Measurements from ENCODE around the gene SEPTIN1.
"Not testable (repeated sequence)": the region's sequence is repeated elsewhere in the genome, so short reads cannot be mapped to it uniquely, and the experiment has no call there.

The SEPTIN1 gene

GRCh38 chr16:30397776-30398660, 15.7 kb upstream of the SEPTIN1 start:
- no peaks in the 10 kb centered on the region for H3K9me3 ChIP-seq (ENCODE audit: control insufficient read depth, low read length)
- H3K27me3 ChIP-seq (ENCODE audit: control insufficient read depth, insufficient read depth, low read length): peaks cover 4% of the 10 kb centered on the region
- H3K4me1 ChIP-seq (ENCODE audit: control insufficient read depth, insufficient read depth, low read length): peaks cover 21% of the 10 kb centered on the region
- no peak overlapping the region for H3K9ac ChIP-seq (ENCODE audit: low read length)
- peaks cover 5% of the 10 kb centered on the region for H3K36me3 ChIP-seq (ENCODE audit: control insufficient read depth, insufficient read depth, low read length)
- no peak overlapping the region for H3K4me3 ChIP-seq (ENCODE audit: low read length)

GRCh38 chr16:30397056-30397455, 14.7 kb upstream of the SEPTIN1 start:
- no peak overlapping the region for H3K9ac ChIP-seq (ENCODE audit: low read length)

GRCh38 chr16:30396627-30397026, 14.3 kb upstream of the SEPTIN1 start:
- not testable (repeated sequence) for H3K27me3 ChIP-seq (ENCODE audit: control insufficient read depth, insufficient read depth, low read length); H3K9me3 ChIP-seq (ENCODE audit: control insufficient read depth, low read length); H3K36me3 ChIP-seq (ENCODE audit: control insufficient read depth, insufficient read depth, low read length); H3K9ac ChIP-seq (ENCODE audit: low read length); H3K4me3 ChIP-seq (ENCODE audit: low read length)
- peaks cover 21% of the 10 kb centered on the region for H3K4me1 ChIP-seq (ENCODE audit: control insufficient read depth, insufficient read depth, low read length)

More at GRCh38 chr16:30397056-30397455, 14.7 kb upstream of the SEPTIN1 start:
- peaks cover 4% of the 10 kb centered on the region for H3K27me3 ChIP-seq (ENCODE audit: control insufficient read depth, insufficient read depth, low read length)
- peaks cover 21% of the 10 kb centered on the region for H3K4me1 ChIP-seq (ENCODE audit: control insufficient read depth, insufficient read depth, low read length)
- peaks cover 5% of the 10 kb centered on the region for H3K36me3 ChIP-seq (ENCODE audit: control insufficient read depth, insufficient read depth, low read length)
- no peaks in the 10 kb centered on the region for H3K9me3 ChIP-seq (ENCODE audit: control insufficient read depth, low read length)
- H3K4me3 ChIP-seq (ENCODE audit: low read length): no peak overlapping the region

GRCh38 chr16:30395992-30396585, 13.7 kb upstream of the SEPTIN1 start:
- Histone ChIP-seq H3K36me3 (ENCODE audit: control insufficient read depth, insufficient read depth, low read length) (peaks cover 5% of the 10 kb centered on the region), H3K4me1 (ENCODE audit: control insufficient read depth, insufficient read depth, low read length) (peaks cover 21% of the 10 kb centered on the region), H3K27me3 (ENCODE audit: control insufficient read depth, insufficient read depth, low read length) (peaks cover 4% of the 10 kb centered on the region), H3K9ac (ENCODE audit: low read length) (peak overlapping the region; percentile 61), H3K4me3 (ENCODE audit: low read length) (peak overlapping the region; percentile 23), H3K9me3 (ENCODE audit: control insufficient read depth, low read length) (no peaks in the 10 kb centered on the region)

- H3K9me3 ChIP-seq (ENCODE audit: control insufficient read depth, low read length): no peaks in the 10 kb centered on the region
- peaks cover 5% of the 10 kb centered on the region for H3K36me3 ChIP-seq (ENCODE audit: control insufficient read depth, insufficient read depth, low read length)
- H3K9ac ChIP-seq (ENCODE audit: low read length): peak within 1 kb of the TSS; percentile 61
- peak within 1 kb of the TSS; percentile 23 for H3K4me3 ChIP-seq (ENCODE audit: low read length)
- H3K27me3 ChIP-seq (ENCODE audit: control insufficient read depth, insufficient read depth, low read length): peaks cover 4% of the 10 kb centered on the region
- peaks cover 18% of the 10 kb centered on the region for H3K4me1 ChIP-seq (ENCODE audit: control insufficient read depth, insufficient read depth, low read length)
Observed at GRCh38 chr16:30395155-30395991, 13.0 kb upstream of the SEPTIN1 start, which contains the start of gene ZNF48. Gene ZNF48 (plus strand): TSS chr16:30395420. CDS start chr16:30395795, 375 bp downstream.

- H3K36me3 ChIP-seq (ENCODE audit: control insufficient read depth, insufficient read depth, low read length): peaks cover 5% of the 10 kb centered on the region
- H3K9ac ChIP-seq (ENCODE audit: low read length): peak overlapping the region; percentile 36
- no peaks in the 10 kb centered on the region for H3K9me3 ChIP-seq (ENCODE audit: control insufficient read depth, low read length)
- H3K4me3 ChIP-seq (ENCODE audit: low read length): no peak overlapping the region
- H3K27me3 ChIP-seq (ENCODE audit: control insufficient read depth, insufficient read depth, low read length): peaks cover under 1% of the 10 kb centered on the region
- H3K4me1 ChIP-seq (ENCODE audit: control insufficient read depth, insufficient read depth, low read length): peaks cover 15% of the 10 kb centered on the region
Observed at GRCh38 chr16:30394592-30395154, 12.3 kb upstream of the SEPTIN1 start.

- Histone ChIP-seq H3K4me1 (ENCODE audit: control insufficient read depth, insufficient read depth, low read length) (peaks cover 4% of the 10 kb centered on the region), H3K4me3 (ENCODE audit: low read length) (no peak overlapping the region), H3K27me3 (ENCODE audit: control insufficient read depth, insufficient read depth, low read length) (no peaks in the 10 kb centered on the region), H3K9ac (ENCODE audit: low read length) (no peak overlapping the region), H3K9me3 (ENCODE audit: control insufficient read depth, low read length) (no peaks in the 10 kb centered on the region), H3K36me3 (ENCODE audit: control insufficient read depth, insufficient read depth, low read length) (no peaks in the 10 kb centered on the region)
Observed at GRCh38 chr16:30383521-30383920, 1.2 kb upstream of the SEPTIN1 start.

- H3K9ac ChIP-seq (ENCODE audit: low read length): no peak overlapping the region
- peaks cover 10% of the 10 kb centered on the region for H3K4me1 ChIP-seq (ENCODE audit: control insufficient read depth, insufficient read depth, low read length)
- no peak overlapping the region for H3K4me3 ChIP-seq (ENCODE audit: low read length)
- H3K27me3 ChIP-seq (ENCODE audit: control insufficient read depth, insufficient read depth, low read length): no peaks in the 10 kb centered on the region
- H3K36me3 ChIP-seq (ENCODE audit: control insufficient read depth, insufficient read depth, low read length): no peaks in the 10 kb centered on the region
- H3K9me3 ChIP-seq (ENCODE audit: control insufficient read depth, low read length): no peaks in the 10 kb centered on the region
Observed at GRCh38 chr16:30381291-30382041, 895 bp downstream of the SEPTIN1 start.

GRCh38 chr16:30380803-30381208, 1.6 kb downstream of the SEPTIN1 start:
- no peaks in the 10 kb centered on the region for H3K36me3 ChIP-seq (ENCODE audit: control insufficient read depth, insufficient read depth, low read length)
- H3K4me3 ChIP-seq (ENCODE audit: low read length): no peak overlapping the region
- H3K9ac ChIP-seq (ENCODE audit: low read length): no peak overlapping the region

GRCh38 chr16:30380072-30380802, 2.1 kb downstream of the SEPTIN1 start:
- H3K27me3 ChIP-seq (ENCODE audit: control insufficient read depth, insufficient read depth, low read length): no peaks in the 10 kb centered on the region
- H3K4me3 ChIP-seq (ENCODE audit: low read length): no peak overlapping the region
- H3K4me1 ChIP-seq (ENCODE audit: control insufficient read depth, insufficient read depth, low read length): peaks cover 10% of the 10 kb centered on the region
- H3K36me3 ChIP-seq (ENCODE audit: control insufficient read depth, insufficient read depth, low read length): no peaks in the 10 kb centered on the region
- no peak overlapping the region for H3K9ac ChIP-seq (ENCODE audit: low read length)
- H3K9me3 ChIP-seq (ENCODE audit: control insufficient read depth, low read length): no peaks in the 10 kb centered on the region

More at GRCh38 chr16:30380803-30381208, 1.6 kb downstream of the SEPTIN1 start:
- Histone ChIP-seq H3K27me3 (ENCODE audit: control insufficient read depth, insufficient read depth, low read length) (no peaks in the 10 kb centered on the region), H3K9me3 (ENCODE audit: control insufficient read depth, low read length) (no peaks in the 10 kb centered on the region), H3K4me1 (ENCODE audit: control insufficient read depth, insufficient read depth, low read length) (peaks cover 10% of the 10 kb centered on the region)

Data from mucosa of stomach (tissue), 1 donor.